HepG2 (cell line): ENCODE results near the gene BLOC1S4. TPM values are rescaled to one million over a fixed set of nuclear protein-coding genes. Genes with fewer than 3 reads are reported as not detected.
A peak's percentile ranks its signal among the peaks of the same experiment; 100 is the strongest.

ENCODE experiments used
- HMG20B ChIP-seq: conservative IDR thresholded peaks from 2 replicates; pipeline ENCODE4 v1.6.1; 2016; ENCODE audit warnings: missing genetic modification reagents, missing compliant biosample characterization
- HNF4G ChIP-seq, 2 experiments: sonication (generic) in 1 of 2; formaldehyde crosslinking in 1 of 2; IDR thresholded peaks; 2 replicates each; pipeline versions ENCODE4 v1.4.0 to v1.6.1; 2011 to 2020; ENCODE audit warnings: borderline replicate concordance in 2 of 2, low read depth in 2 of 2, mild to moderate bottlenecking in 2 of 2, low read length in 1 of 2, missing genetic modification reagents in 1 of 2, moderate library complexity in 1 of 2
- HOXA9 ChIP-seq: sonication (generic); formaldehyde crosslinking; IDR thresholded peaks from 2 replicates; pipeline ENCODE4 v1.8.1; 2022; ENCODE audit warnings: missing genetic modification reagents, mild to moderate bottlenecking, moderate library complexity, borderline replicate concordance
- NAIF1 ChIP-seq: sonication (generic); formaldehyde crosslinking; IDR thresholded peaks from 2 replicates; pipeline ENCODE4 v1.5.0; 2020; ENCODE audit warnings: mild to moderate bottlenecking, missing genetic modification reagents, borderline replicate concordance
- WIZ ChIP-seq: sonication (generic); formaldehyde crosslinking; IDR thresholded peaks from 2 replicates; pipeline ENCODE4 v1.5.1; 2020; ENCODE audit warnings: mild to moderate bottlenecking, missing genetic modification reagents
- ZMYM2 ChIP-seq: sonication (generic); formaldehyde crosslinking; IDR thresholded peaks from 2 replicates; pipeline ENCODE4 v1.8.0; 2022; ENCODE audit warnings: mild to moderate bottlenecking, missing genetic modification reagents
- ZNF547 ChIP-seq: sonication (generic); formaldehyde crosslinking; IDR thresholded peaks from 2 replicates; pipeline ENCODE4 v1.5.1; 2020; ENCODE audit warnings: mild to moderate bottlenecking, missing genetic modification reagents
- ZNF562 ChIP-seq: sonication (generic); formaldehyde crosslinking; IDR thresholded peaks from 2 replicates; pipeline ENCODE4 v1.8.0; 2022; ENCODE audit warnings: missing genetic modification reagents, borderline replicate concordance
- ZNF589 ChIP-seq: sonication (generic); formaldehyde crosslinking; conservative IDR thresholded peaks from 2 replicates; pipeline ENCODE4 v1.8.0; 2022; ENCODE audit warnings: mild to moderate bottlenecking, moderate library complexity, missing genetic modification reagents
- ZNF879 ChIP-seq: sonication (generic); formaldehyde crosslinking; IDR thresholded peaks from 2 replicates; pipeline ENCODE4 v1.8.1; 2023; ENCODE audit warnings: missing genetic modification reagents
- ZSCAN22 ChIP-seq: sonication (generic); formaldehyde crosslinking; IDR thresholded peaks from 2 replicates; pipeline ENCODE4 v1.4.0; 2020; ENCODE audit warnings: mild to moderate bottlenecking, missing genetic modification reagents
- polyA plus RNA-seq, 8 experiments: library from polyadenylated mRNA; depleted of rRNA in 3 of 8; stranded (reverse) in 7 of 8; unstranded in 1 of 8; fragments of >200 nt; fragmentation: Illumina TruSeq in 4 of 8; extraction: Trizol in 4 of 8; gene quantifications; 2 replicates each; pipeline versions ENCODE4 v1.2.1 to v1.2.3, GENCODE V29; 2011 to 2016; ENCODE audit warnings: low read depth in 4 of 8, missing spikeins in 1 of 8, mixed read lengths in 1 of 8; ENCODE audit not compliant: insufficient read depth in 1 of 8
- total RNA-seq, 5 experiments: library from RNA; depleted of rRNA; stranded (reverse); fragments of >200 nt; fragmentation: Illumina TruSeq; extraction: Trizol; gene quantifications; 2 replicates each; pipeline ENCODE4 v1.2.3, GENCODE V29; 2016; ENCODE audit warnings: low read depth in 1 of 5
- TF ChIP-seq, protein P1 (sequence below): sonication (generic); formaldehyde crosslinking; IDR thresholded peaks from 2 replicates; pipeline ENCODE4 v1.5.0; 2020; ENCODE audit warnings: mild to moderate bottlenecking, missing genetic modification reagents, borderline replicate concordance
- TF ChIP-seq, protein P2 (sequence below): sonication (generic); formaldehyde crosslinking; IDR thresholded peaks from 2 replicates; pipeline ENCODE4 v1.5.1; 2020; ENCODE audit warnings: missing genetic modification reagents, mild to moderate bottlenecking, borderline replicate concordance
- TF ChIP-seq, protein P3 (sequence below): sonication (generic); formaldehyde crosslinking; conservative IDR thresholded peaks from 2 replicates; pipeline ENCODE4 v1.4.0; 2020; ENCODE audit warnings: missing genetic modification reagents
- TF ChIP-seq, protein P4 (sequence below): sonication (generic); formaldehyde crosslinking; IDR thresholded peaks from 2 replicates; pipeline ENCODE4 v1.4.0; 2020; ENCODE audit warnings: missing genetic modification reagents

Gene BLOC1S4
- total and polyA plus RNA-seq, 2 of the 13 experiments (the other 11 are each of a cell fraction or from before 2014, with no cell fraction given): 15.5 to 20.9 TPM

DNA sequence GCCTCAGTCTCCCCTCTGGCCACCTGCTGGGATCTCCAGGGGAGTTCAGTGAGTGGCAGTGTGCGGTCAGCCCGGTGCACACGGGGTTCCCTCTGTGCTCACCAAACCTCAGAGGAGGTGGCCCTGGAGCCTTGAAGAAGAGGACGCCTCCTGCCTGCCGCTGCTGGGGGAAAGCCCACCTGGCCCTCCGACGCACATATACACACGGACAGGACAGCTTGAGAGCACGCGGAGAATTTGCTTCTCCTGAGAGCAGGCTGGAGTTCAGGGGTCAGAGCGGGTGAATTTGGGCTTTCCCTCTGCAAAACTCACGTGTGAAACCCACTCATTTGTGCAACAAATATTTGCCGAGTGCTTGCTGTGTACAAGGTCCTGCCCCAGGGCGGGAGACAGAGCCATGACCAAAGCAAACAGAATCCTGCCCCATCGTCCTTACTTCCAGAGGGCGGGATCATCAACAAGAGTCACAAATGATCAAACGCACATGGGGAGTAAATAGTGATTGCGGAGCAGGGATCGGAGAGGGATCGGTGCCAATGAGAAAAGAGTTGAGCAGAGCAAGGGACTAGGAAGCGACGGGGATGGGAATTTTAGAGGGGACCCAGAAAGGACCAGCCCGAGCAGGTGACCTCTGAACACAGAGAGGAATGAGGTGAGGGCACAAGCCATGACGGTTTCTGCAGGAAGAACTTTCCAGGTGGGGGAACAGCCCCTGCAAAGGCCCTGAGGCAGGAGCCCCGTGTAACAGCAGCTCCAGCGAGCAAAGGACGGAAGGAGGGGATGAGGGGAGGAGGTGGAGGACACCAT, 17.6 kb downstream of the BLOC1S4 start (continued):
- TF ChIP-seq, protein P1, sequence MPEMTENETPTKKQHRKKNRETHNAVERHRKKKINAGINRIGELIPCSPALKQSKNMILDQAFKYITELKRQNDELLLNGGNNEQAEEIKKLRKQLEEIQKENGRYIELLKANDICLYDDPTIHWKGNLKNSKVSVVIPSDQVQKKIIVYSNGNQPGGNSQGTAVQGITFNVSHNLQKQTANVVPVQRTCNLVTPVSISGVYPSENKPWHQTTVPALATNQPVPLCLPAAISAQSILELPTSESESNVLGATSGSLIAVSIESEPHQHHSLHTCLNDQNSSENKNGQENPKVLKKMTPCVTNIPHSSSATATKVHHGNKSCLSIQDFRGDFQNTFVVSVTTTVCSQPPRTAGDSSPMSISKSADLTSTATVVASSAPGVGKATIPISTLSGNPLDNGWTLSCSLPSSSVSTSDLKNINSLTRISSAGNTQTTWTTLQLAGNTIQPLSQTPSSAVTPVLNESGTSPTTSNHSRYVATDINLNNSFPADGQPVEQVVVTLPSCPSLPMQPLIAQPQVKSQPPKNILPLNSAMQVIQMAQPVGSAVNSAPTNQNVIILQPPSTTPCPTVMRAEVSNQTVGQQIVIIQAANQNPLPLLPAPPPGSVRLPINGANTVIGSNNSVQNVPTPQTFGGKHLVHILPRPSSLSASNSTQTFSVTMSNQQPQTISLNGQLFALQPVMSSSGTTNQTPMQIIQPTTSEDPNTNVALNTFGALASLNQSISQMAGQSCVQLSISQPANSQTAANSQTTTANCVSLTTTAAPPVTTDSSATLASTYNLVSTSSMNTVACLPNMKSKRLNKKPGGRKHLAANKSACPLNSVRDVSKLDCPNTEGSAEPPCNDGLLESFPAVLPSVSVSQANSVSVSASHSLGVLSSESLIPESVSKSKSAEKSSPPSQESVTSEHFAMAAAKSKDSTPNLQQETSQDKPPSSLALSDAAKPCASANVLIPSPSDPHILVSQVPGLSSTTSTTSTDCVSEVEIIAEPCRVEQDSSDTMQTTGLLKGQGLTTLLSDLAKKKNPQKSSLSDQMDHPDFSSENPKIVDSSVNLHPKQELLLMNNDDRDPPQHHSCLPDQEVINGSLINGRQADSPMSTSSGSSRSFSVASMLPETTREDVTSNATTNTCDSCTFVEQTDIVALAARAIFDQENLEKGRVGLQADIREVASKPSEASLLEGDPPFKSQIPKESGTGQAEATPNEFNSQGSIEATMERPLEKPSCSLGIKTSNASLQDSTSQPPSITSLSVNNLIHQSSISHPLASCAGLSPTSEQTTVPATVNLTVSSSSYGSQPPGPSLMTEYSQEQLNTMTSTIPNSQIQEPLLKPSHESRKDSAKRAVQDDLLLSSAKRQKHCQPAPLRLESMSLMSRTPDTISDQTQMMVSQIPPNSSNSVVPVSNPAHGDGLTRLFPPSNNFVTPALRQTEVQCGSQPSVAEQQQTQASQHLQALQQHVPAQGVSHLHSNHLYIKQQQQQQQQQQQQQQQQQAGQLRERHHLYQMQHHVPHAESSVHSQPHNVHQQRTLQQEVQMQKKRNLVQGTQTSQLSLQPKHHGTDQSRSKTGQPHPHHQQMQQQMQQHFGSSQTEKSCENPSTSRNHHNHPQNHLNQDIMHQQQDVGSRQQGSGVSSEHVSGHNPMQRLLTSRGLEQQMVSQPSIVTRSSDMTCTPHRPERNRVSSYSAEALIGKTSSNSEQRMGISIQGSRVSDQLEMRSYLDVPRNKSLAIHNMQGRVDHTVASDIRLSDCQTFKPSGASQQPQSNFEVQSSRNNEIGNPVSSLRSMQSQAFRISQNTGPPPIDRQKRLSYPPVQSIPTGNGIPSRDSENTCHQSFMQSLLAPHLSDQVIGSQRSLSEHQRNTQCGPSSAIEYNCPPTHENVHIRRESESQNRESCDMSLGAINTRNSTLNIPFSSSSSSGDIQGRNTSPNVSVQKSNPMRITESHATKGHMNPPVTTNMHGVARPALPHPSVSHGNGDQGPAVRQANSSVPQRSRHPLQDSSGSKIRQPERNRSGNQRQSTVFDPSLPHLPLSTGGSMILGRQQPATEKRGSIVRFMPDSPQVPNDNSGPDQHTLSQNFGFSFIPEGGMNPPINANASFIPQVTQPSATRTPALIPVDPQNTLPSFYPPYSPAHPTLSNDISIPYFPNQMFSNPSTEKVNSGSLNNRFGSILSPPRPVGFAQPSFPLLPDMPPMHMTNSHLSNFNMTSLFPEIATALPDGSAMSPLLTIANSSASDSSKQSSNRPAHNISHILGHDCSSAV (CRISPR knock-in tag): no peak
- TF ChIP-seq ZSCAN22 (peak; percentile 69; the same call in 1 of the 2 replicates), HNF4G (IDR thresholded peaks at IDR 0.05; ENCODE audit: borderline replicate concordance, low read depth, low read length) (0 out of 2 replicates have a peak, but pooled peaks have one; percentile 18), HNF4G (CRISPR knock-in tag; IDR thresholded peaks at IDR 0.05; ENCODE audit: borderline replicate concordance, low read depth) (peak; percentile 31; the same call in 1 of the 2 replicates), ZMYM2 (peak; percentile 60; the same call in 1 of the 2 replicates), ZNF547 (CRISPR knock-in tag) (peak; percentile 80), ZNF562 (CRISPR knock-in tag) (no peak), HMG20B (CRISPR knock-in tag) (peak; percentile 65; the same call in 1 of the 2 replicates), WIZ (CRISPR knock-in tag) (peak; percentile 77; the same call in 1 of the 2 replicates), ZNF879 (CRISPR knock-in tag) (no peak), NAIF1 (no peak), HOXA9 (CRISPR knock-in tag) (no peak), ZNF589 (CRISPR knock-in tag) (no peak)
- TF ChIP-seq, protein P2, sequence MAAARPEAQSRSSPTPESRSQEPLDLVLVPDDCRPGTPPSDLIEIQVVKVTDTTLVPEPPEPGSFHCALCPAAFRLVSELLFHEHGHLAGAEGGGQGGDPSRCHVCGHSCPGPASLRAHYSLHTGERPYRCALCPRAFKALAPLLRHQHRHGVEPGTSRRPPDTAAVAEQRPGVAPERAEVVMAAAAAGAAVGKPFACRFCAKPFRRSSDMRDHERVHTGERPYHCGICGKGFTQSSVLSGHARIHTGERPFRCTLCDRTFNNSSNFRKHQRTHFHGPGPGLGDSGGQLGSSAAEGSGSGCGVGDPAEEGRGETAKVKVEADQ (CRISPR knock-in tag): 0 out of 2 replicates have a peak, but pooled peaks have one; percentile 50
- TF ChIP-seq, protein P3, sequence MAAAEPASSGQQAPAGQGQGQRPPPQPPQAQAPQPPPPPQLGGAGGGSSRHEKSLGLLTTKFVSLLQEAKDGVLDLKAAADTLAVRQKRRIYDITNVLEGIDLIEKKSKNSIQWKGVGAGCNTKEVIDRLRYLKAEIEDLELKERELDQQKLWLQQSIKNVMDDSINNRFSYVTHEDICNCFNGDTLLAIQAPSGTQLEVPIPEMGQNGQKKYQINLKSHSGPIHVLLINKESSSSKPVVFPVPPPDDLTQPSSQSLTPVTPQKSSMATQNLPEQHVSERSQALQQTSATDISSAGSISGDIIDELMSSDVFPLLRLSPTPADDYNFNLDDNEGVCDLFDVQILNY: peak; percentile 38; the same call in 1 of the 2 replicates
- TF ChIP-seq, protein P4, sequence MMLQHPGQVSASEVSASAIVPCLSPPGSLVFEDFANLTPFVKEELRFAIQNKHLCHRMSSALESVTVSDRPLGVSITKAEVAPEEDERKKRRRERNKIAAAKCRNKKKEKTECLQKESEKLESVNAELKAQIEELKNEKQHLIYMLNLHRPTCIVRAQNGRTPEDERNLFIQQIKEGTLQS (CRISPR knock-in tag): no peak
